ENCODE results near the gene TMEM30B.

The TMEM30B gene

DNA sequence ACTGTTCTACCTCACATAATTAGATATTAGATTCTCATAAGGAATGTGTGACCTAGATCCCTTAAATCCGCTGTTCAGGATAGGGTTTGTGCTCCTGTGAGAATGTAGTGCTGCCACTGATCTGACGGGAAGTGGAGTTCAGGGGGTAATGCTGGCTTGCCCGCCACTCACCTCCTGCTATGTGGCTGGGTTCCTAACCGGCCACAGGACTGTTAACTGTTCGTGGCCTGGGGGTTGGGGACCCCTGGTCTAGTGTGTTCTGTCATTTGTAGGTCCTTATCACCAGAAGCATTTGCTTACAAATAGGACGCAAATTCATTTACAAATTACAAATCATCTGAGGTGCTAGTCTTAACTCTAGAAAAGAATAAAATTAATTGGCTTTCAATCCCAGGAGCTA, 16.4 kb upstream of the TMEM30B start:
- DNase-seq, result no peak

DNA sequence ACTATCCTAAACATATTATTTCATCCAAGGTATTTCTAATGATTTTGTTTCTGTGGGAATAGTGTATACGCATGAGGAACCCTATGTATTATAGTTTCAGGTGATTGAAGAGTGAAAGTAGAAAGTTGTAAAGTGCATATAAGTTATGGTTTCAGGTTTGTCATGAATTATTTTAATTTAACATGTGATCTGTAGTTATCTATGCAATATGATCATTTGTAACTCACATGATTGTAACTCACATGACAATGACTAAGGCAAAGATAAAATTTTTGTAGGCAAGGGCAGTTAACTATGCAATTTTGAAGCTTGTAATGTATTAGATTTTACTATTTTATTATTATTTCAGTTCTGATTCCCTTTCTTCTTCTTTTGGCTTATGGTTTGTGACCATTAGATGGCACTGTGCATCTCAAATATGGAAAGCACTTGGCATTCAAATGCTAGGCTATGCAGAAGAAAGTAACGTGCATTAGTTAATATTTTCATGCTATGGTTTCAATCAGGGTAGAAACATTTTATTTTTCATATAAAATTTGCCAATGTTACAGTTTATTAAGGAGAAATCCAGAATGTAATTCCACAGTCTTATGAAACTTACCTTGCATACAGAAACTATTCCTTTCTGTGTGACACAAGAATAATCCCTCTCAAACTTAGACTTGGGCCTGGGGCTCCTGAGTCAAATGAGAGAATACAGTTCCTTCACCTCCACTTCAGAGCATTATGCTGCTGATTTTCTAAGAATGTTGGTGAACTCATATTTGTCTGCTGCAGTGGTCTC, 15.8 kb upstream of the TMEM30B start:
- DNase-seq, result no peak

DNA sequence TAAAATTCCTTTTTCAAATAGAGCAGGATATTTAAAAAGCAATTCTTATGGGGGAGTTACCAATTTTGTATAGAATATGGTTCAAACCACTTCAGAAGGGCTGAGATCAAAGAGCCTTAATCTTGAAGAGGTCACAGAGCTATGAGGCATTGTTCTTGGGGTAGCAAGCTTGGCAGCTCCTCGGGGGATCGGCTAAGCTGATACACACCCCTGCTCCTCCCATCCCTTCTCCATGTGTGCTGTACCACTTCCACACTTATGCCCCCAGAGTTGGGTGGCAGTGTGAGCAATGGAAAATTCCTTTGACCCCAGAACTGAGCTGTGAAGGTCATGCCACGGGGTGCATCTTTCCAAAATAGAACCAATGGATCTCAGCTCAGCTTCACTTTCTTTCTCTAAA, 15.0 kb upstream of the TMEM30B start:
- DNase-seq, result no peak

DNA sequence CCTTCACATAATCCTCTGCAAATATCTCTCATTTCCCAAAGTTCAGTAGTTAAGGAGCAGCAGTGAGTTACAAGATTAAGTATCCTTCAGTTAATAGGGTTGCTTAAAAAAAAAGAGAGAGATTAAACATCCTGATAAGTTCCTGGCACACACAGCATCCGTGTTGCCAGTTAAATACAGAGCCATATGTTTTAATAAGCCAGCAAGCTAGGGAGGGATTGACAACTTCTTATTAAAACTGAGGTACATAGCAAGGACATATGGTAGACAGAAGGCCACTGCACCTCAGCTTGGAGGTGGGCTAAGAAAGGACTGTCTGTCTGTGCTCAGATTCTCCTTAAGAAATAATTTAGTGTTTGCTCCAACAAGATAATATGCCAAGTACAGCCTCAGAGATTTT, 9.6 kb upstream of the TMEM30B start:
- no peak for DNase-seq

DNA sequence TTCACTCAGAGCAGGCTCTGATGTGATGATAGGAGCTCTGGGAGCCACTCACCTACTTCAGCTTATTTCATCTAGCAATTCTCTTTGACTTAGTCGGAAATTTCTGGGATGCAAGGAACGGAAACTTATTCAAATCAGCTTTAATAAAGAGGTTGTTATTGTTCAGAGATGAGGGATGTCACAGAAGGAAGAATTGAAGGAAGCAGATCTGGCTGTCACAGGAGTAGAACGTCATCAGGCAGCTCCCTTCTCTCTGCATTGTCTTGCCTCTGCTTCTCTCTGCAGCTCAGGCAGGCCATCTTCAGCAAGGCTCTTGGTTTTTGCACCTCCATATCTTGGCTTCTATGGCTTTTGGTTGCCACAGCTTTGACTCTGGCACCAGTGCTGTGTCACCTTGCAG, 7.6 kb upstream of the TMEM30B start:
- DNase-seq, result no peak

DNA sequence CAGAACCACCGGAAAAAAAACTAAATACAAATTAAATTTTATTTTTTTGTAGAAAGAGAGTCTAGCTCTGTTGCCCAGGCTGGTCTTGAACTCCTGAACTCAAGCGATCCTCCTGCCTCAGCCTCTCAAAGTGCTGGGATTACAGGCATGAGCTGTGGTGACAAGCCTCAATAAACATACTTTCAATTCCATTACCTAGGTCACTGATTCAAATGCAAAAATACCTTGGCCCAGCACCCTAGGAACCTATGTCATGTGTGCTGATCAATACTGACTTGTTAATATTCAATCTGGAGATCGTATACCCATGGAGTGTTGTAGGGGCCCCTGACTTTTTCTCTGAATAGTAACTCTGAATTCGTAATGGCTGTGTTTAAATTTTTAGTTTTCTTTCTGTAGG, 7.1 kb upstream of the TMEM30B start:
- DNase-seq, result no peak

DNA sequence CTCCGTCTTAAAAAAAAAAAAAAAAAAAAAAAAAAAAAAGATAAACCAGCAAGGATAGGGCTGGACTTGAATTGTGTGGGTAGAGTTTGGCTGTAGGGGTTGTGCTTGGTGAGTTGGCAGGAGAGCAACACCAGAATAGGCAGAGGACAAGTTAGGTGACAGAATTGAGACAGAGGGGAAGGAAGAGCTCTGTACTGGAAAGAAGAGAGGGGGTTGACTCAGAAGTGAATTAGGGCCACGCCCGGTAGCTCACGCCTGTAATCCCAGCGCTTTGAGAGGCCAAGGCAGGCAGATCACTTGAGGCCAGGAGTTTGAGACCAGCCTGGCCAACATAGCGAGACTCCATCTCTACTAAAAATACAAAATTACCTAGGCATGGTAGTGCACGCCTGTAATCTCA, 6.1 kb upstream of the TMEM30B start:
- DNase-seq, result no peak

DNA sequence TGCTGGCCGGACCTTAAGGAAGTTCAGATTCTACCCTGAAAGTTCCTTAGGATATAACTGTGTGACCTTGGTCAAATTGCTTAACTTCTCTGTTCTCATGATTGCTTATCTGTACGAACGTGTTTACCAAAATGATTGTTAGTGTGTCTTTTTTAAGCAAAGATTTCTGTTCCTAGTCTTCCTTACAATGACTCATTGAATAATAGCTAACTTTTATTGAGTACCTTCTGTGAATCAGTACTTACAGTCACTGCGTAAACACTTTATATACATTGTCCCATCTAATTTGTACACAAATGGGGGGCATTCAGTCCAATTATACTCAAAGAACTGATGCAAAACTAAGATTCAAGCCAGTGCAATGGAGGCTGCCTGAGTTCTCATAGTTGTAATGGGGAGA, 4.2 kb upstream of the TMEM30B start:
- DNase-seq, result no peak

DNA sequence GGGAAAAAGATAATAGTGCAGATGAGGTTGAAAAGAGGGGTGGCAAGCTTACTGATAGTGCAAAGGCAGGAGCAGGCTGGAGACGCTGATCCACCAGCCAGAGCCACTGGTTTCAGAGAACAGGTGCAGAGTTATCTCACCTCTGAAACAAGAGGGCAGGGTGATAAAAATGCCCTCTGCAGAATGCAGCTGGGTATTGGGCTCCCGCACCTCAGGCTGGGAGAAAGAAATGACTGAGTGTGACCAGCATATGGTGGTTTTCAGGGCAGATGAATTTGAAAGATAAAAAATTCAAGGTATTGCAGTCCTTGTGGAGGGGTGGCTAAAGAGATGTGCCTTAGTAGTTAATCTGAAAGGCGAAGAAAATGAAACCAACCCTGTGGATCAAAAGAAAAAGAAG, 2.9 kb upstream of the TMEM30B start:
- no peak for DNase-seq

DNA sequence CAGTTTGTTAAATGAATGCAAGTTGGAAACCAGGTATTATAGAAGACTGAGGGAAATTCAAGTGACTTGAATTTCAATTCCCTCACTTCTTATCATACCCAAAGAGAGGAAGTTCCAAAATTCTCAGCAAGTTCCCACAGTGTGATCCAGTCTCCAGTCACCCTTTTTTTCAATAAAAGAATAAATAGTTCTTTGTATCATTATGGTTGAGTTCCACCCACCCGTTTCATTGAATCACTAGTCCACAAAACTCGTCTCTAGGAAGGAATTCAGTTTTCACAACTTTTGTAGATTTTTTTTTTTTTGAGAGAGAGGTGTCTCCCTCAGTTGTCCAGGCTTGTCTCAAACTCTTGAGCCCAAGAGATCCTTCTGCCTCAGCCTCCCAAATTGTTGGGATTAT, 1.6 kb upstream of the TMEM30B start:
- no peak for DNase-seq

DNA sequence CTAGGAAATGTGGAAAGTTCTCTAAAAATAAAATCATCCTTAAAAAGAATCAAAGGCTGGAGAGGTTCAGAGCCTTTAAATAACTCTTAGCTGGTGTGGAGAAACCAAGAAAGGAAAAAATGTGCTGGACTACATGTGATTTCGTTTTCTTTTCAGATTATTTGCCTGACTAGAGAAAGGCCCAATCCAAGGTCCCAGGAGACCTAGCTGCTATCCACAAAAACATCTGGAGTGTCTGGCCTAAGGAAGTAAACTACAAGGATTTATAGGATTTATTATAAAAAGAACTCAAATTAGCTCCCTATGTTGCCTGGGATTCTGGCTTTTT, 774 bp upstream of the TMEM30B start:
- no peak for DNase-seq

DNA sequence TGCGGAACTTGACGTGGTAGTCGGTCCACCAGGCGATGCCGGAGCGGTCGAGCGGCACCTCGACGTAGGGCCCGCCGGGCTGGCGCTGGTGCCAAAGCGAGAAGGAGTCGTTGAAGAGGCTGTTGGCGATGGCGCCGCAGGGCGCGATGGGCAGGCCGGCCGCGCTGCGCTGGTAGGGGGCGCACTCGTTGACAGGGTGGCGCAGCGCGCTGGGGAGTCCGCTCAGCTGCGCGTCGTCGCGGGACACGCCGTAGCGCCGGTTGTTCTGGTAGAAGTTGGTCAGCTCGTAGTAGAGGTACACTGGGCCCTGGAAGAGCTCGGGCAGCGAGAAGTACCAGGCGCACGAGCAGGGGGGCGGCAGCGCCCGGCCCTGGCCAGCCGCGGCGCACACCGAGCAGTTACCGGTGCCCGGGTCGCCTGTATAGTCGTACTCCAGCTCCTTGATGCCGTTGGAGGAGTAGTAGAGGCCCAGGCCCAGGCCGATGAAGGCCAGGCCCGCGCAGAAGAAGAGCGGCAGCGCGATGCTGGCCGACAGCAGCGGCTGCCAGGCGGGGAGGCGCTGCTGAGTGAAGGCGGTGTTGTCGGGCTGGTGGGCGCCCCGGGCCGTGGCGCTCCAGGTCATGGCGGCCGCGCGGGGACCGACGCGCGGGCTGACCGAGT, 482 bp downstream of the TMEM30B start:
- peak; percentile 92 for DNase-seq

DNA sequence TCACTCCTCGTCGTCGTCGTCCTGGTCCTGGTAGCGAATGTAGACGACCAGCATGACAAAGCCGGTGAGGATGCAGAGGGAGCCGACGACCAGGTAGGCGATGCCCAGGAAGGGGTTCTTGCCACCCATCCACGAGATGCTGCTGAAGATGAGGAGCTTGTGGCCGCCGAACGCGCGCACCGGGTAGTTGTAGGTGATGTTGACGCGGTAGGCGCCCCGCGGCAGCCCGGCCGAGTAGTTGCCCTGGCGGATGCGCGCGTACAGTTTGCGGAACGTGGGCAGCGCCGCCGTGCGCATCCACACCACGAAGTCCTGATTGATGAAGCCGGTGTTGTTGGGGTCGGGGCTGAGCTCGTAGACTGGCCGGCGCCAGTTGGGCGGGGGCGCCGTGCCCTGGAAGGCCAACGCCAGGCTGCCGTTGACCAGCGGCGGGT, 1.0 kb downstream of the TMEM30B start:
- DNase-seq, result no peak

DNA sequence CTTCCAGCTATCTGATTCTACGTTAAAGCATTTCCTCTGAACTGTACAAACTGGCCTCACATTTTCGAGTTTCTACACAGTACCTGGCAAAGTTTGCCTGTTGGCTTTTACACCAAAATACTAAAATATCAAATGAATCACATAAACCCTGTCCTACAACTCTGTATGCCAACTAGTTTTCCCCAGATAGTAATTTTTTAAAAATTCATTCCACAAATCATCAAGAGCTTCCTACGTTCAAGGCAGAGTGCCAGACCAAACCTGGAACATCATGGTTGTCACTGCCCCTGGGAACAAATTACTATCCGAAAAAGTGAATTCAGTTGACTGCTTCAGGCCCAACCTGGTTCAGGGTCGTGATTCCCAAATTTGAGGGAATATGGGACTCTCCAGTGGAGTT, 2.1 kb downstream of the TMEM30B start:
- no peak for DNase-seq

DNA sequence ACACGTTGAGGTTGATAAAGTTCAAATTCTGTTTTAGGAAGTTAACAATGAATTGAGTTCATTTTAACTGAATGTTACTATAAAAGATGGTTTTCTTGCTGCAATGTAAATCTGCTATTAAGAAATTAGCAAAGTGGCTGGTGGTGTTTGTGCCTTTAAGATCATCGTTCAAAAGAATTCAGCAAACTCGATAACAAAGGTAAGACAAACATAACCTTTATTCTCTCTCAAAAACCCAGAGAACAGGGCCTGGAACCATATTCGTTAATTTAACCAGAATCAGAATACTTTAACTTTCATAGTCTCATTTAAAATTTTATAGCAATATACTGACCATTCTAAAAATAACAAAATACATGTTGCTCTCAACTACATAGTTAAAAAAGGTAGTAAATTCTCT, 3.4 kb downstream of the TMEM30B start:
- no peak for DNase-seq

DNA sequence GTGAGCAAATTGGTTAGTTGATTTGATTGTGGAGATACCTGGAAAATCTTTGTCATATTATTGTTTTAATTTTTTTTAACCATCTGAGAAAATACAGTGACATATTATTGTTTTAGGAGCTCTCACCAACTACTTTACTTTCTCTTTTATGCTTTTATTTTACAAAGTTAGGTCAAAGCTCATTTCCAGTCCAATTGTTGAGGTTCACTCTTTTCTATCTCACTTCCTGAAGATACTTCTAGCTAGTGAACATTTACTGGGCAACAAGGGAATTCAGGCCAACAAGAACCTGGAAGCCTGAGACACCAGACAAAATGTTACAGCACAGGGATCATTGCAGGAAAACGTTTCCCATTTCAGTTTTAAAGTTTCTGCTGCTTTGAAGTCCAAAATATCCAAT, 3.9 kb downstream of the TMEM30B start:
- no peak for DNase-seq

DNA sequence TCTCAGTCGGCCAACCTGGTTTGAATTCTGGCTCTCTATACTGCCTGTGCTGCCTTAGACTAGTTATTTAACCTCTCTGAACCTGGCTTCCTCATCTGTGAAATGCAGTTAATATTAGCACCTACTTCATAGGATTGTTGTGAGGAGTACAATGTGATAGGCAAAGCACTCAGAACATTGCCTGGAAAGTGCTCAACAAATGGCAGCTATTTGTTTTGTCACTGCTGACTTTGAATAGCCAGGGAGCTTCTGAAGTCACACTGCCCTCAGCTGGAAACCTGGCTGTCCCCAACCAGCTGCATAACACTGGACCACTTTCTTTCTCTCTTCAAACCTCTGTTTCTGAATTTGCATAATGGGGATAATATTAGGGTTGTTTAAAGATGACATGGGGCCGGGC, 9.6 kb downstream of the TMEM30B start:
- DNase-seq, result no peak

DNA sequence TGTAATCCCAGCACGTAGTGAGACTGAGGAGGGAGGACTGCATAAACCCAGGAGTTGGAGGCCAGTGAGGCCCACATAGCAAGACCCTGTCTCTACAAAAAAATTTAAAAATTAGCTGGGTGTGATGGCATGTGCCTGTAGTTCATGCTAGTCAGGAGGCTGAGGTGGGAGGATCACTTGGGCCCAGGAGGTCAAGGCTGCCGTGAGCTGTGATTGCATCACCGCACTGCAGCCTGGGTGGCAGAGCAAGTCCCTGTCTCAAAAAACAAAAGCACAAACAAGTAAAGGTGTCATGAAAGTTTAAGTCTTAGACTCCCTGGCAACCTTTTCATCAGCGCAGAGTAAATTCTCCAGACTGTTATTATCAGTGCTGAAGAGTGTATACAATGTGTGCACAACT, 10.4 kb downstream of the TMEM30B start:
- DNase-seq, result no peak

DNA sequence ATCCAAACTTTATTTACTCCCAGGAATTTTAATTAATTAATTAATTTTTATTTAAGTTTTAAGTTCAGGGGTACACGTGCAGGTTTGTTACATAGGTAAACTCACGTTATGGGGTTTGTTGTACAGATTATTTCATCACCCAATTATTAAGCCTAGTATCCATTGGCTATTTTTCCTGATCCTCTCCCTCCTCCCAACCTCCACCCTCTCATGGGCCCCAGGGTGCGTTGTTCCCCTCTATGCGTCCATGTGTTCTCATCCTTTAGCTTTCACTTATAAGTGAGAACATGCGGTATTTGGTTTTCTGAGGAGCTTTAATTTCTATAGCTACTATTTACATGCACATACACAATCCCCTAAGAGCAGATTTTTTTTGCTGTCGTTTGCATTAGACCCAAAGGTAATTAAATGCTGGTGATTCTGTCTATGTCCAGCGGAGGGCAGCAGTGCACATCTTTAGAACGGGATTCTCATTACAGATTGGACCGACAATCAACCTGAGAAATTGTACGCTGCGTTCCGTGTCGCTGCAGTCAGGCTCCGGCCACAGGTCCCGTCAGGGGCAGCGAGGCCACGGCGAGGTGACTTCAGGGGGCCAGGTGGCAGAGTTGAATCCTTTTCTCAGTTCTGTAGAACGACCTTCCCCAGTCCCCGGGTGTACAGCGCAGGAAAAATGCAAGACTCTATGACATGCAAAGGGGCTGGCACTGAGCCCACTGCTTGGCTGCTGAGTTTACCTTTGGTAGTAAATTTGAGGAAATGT, 11.6 kb downstream of the TMEM30B start:
- peak; percentile 88 for DNase-seq

DNA sequence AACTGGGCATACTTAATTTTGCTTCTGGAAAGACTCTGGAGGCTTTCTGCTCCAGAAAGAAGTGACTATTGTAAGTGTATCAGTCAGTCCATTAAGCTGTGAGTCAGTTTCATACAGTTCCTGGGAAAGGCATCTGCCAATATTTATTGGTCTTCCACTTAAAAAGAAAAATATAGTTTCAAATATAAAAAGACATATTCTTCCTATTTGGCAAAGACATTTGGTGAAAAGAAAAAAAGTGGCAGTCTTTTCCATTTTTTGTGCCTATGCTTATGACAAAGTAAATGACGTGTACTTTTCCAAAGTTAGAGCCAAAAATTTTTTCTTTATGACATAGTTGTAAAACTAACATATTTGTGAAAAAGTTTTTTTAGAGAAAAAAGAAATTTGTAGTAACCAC, 12.3 kb downstream of the TMEM30B start:
- no peak for DNase-seq

DNA sequence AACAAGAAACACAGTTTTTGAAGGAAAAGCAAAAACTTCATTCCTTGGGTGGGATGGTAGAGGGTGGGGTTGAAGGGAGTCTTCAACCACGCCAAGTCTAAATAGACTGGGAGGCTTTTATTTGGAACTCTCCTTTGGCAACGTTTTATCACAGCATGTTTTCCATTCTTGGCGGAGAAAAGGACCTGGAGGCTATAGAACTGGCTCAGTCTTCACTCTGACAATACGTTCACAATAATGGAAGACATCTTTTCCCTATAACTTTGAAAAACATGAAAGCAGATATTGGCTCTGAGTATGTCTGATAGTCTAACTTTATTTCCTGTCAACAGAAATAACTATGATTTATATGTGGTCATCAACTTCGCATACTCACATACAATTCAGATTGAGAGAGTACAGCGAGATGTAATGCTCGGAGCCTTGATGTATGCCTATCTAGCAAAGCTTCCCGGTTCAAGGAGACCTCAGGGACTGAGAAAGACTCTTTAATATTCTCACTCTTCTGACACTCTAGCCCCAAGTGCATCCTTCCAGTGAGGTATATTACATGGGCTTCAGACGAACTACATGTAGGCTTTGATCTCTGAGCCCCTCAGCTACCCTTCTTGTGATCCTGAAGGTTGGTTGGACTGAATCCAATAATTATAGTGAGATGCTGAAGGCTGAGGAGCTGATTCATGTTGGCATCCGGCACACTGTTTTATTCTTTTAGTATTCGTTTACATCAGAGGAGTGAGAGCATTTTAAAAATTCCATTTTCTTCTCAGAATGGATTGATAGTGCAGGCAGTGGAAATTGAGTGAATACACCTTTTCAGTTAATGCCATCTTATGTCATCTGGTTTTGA, 14.0 kb downstream of the TMEM30B start:
- DNase-seq, result no peak

DNA sequence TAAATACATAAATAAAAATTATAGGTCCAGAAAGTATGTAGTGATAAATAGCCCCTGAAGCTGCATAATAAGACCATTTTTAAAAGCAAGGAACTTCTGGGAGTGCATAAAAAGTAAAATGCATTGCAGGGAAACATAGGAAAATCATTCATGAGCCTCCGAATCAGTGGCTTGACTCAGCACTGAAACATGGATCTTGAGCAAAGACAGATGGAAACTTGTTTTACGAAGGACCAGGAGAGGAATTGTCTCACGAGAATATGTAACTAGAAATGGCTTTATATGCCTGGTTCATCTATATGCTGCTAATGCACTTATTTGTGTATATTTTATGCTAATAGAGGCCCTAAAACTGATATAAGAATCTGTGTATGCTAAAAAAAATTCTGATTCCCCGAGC, 14.7 kb downstream of the TMEM30B start:
- no peak for DNase-seq

DNA sequence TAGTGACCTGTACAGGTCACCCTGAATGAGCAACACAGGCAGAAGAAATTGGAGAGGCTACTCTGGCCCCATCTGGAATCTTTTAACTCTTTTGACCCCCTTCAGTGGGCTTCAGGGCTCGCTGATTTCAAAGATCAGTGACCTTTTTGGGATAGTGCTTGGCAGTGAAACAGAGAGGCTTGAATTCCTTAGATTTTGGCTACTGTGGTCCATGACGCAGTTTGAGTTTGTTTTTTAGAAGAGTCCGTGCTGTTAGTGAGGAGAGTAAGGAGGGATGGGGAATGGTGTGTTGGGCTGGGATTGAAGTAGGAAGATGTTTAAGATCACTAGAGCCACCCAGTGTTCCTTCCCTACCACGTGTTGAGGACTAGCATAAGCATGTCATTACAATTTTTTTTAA, 16.5 kb downstream of the TMEM30B start:
- DNase-seq, result no peak
